T-helper 22 cell (primary cell): ENCODE measurements around the gene ENPP6.

Experiments used
- DNase-seq: peaks from one replicate; pipeline ENCODE4 v3.0.0-alpha.2; 2020; ENCODE audit warnings: low read depth

ENPP6 gene

GRCh38 chr4:184104419-184105101, 113.1 kb downstream of the ENPP6 start:
- DNase-seq: no peak

- no peak for DNase-seq
Observed at GRCh38 chr4:184103527-184104264, 114.0 kb downstream of the ENPP6 start.

- no peak for DNase-seq
Observed at GRCh38 chr4:184102927-184103326, 114.7 kb downstream of the ENPP6 start.

GRCh38 chr4:184102488-184102887, 115.2 kb downstream of the ENPP6 start:
- DNase-seq: no peak

GRCh38 chr4:184101711-184102110, 116.0 kb downstream of the ENPP6 start:
- DNase-seq: no peak

GRCh38 chr4:184100297-184100885, 117.3 kb downstream of the ENPP6 start:
- no peak for DNase-seq

GRCh38 chr4:184099535-184099966, 118.1 kb downstream of the ENPP6 start:
- no peak for DNase-seq

- no peak for DNase-seq
Observed at GRCh38 chr4:184099000-184099399, 118.7 kb downstream of the ENPP6 start.

GRCh38 chr4:184097815-184098214, 119.9 kb downstream of the ENPP6 start:
- no peak for DNase-seq

- DNase-seq: no peak
Observed at GRCh38 chr4:184097241-184097605, 120.5 kb downstream of the ENPP6 start.

- no peak for DNase-seq
Observed at GRCh38 chr4:184096561-184097240, 121.0 kb downstream of the ENPP6 start.

GRCh38 chr4:184094532-184095159, 123.0 kb downstream of the ENPP6 start:
- DNase-seq: no peak

GRCh38 chr4:184091986-184092385, 125.7 kb downstream of the ENPP6 start:
- no peak for DNase-seq

GRCh38 chr4:184090571-184090970, 127.1 kb downstream of the ENPP6 start:
- no peak for DNase-seq

- no peak for DNase-seq
Observed at GRCh38 chr4:184080674-184081073, 137.0 kb downstream of the ENPP6 start.

GRCh38 chr4:184074677-184075388, 142.8 kb downstream of the ENPP6 start:
- DNase-seq: no peak

- no peak for DNase-seq
Observed at GRCh38 chr4:184067931-184068554, 149.6 kb downstream of the ENPP6 start.

- no peak for DNase-seq
Observed at GRCh38 chr4:184066584-184067300, 150.9 kb downstream of the ENPP6 start.

GRCh38 chr4:184064877-184065276, 152.8 kb downstream of the ENPP6 start:
- no peak for DNase-seq

GRCh38 chr4:184062769-184063168, 154.9 kb downstream of the ENPP6 start:
- DNase-seq: no peak
